Measurements from ENCODE around the gene CDKAL1. TPM values are rescaled to one million over a fixed set of nuclear protein-coding genes. Genes with fewer than 3 reads are reported as not detected.
A peak's percentile ranks its signal among the peaks of the same experiment; 100 is the strongest.

The CDKAL1 gene
- total RNA-seq, 1 donor from 2014 or later = 34.3 TPM

GRCh38 chr6:20554817-20555216, 20.6 kb downstream of the CDKAL1 start:
- TF ChIP-seq, protein P1, sequence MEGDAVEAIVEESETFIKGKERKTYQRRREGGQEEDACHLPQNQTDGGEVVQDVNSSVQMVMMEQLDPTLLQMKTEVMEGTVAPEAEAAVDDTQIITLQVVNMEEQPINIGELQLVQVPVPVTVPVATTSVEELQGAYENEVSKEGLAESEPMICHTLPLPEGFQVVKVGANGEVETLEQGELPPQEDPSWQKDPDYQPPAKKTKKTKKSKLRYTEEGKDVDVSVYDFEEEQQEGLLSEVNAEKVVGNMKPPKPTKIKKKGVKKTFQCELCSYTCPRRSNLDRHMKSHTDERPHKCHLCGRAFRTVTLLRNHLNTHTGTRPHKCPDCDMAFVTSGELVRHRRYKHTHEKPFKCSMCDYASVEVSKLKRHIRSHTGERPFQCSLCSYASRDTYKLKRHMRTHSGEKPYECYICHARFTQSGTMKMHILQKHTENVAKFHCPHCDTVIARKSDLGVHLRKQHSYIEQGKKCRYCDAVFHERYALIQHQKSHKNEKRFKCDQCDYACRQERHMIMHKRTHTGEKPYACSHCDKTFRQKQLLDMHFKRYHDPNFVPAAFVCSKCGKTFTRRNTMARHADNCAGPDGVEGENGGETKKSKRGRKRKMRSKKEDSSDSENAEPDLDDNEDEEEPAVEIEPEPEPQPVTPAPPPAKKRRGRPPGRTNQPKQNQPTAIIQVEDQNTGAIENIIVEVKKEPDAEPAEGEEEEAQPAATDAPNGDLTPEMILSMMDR (IDR thresholded peaks at IDR 0.05; ENCODE audit: unreplicated experiment) = no peak
- Mint-ChIP-seq H3K4me3 (ENCODE audit: low read depth) (no peak overlapping the region), H3K4me1 (ENCODE audit: low read depth) (peaks cover 12% of the 10 kb centered on the region), H3K36me3 (ENCODE audit: insufficient read depth) (peaks cover 24% of the 10 kb centered on the region), H3K9me3 (ENCODE audit: low read depth) (peaks cover 2% of the 10 kb centered on the region), H3K27me3 (no peaks in the 10 kb centered on the region), H3K27ac (no peak overlapping the region)
- DNase-seq (ENCODE audit: low spot score, unreplicated experiment) = no peak

GRCh38 chr6:20559924-20560551, 25.8 kb downstream of the CDKAL1 start:
- no peak for DNase-seq (ENCODE audit: low spot score, unreplicated experiment)
- H3K27ac Mint-ChIP-seq = no peak overlapping the region

DNA sequence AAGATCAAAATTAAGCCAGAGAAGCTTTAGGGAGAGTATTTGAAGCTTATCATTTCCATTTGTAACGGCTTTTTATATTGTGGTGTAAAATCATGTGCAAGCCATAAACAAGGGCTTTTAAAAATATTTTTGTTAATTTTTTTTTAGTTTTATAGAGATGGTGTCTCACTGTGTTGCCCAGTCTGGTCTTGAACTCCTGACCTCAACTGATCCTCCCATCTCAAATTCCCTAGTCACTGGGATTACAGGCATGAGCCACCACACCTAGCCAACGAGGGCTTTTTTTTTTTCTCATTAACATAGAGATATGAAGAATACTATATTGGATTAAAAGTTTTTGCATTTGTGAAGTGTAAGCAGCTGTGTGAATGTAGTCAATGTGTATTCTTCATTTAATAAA, 29.1 kb downstream of the CDKAL1 start:
- no peak for DNase-seq (ENCODE audit: low spot score, unreplicated experiment)
- peaks cover 19% of the 10 kb centered on the region for H3K4me1 Mint-ChIP-seq (ENCODE audit: low read depth)
- peaks cover 2% of the 10 kb centered on the region for H3K9me3 Mint-ChIP-seq (ENCODE audit: low read depth)
- no peaks in the 10 kb centered on the region for H3K27me3 Mint-ChIP-seq
- no peak overlapping the region for H3K27ac Mint-ChIP-seq
- TF ChIP-seq, protein P1 (IDR thresholded peaks at IDR 0.05; ENCODE audit: unreplicated experiment) = no peak
- H3K4me3 Mint-ChIP-seq (ENCODE audit: low read depth) = no peak overlapping the region
- H3K36me3 Mint-ChIP-seq (ENCODE audit: insufficient read depth) = peaks cover 6% of the 10 kb centered on the region

More at GRCh38 chr6:20559924-20560551, 25.8 kb downstream of the CDKAL1 start:
- TF ChIP-seq, protein P1 (IDR thresholded peaks at IDR 0.05; ENCODE audit: unreplicated experiment) = peak; percentile 16
- peaks cover 19% of the 10 kb centered on the region for H3K4me1 Mint-ChIP-seq (ENCODE audit: low read depth)
- H3K9me3 Mint-ChIP-seq (ENCODE audit: low read depth) = no peaks in the 10 kb centered on the region
- H3K27me3 Mint-ChIP-seq = no peaks in the 10 kb centered on the region
- H3K36me3 Mint-ChIP-seq (ENCODE audit: insufficient read depth) = peaks cover 8% of the 10 kb centered on the region
- H3K4me3 Mint-ChIP-seq (ENCODE audit: low read depth) = no peak overlapping the region

DNA sequence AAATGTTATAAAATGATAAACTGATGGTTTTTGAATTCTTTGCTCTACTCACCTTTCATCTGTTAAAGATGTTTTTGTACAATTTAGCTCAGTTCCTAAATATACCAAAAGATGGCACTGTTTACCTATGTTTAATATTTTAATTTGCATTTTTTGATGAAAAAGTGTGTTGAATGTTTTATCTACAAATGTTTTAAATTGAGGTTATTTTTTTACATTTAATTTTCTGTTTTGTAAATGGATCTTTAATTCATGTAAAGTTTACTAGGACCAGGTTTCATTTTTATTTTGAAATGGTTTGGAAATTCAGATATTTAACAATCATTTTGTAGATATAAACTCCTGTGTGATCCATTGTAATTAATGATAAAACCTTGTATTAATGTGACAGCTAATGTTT, 30.0 kb downstream of the CDKAL1 start:
- no peak overlapping the region for H3K4me3 Mint-ChIP-seq (ENCODE audit: low read depth)
- TF ChIP-seq, protein P1 (IDR thresholded peaks at IDR 0.05; ENCODE audit: unreplicated experiment) = peak; percentile 74
- H3K27ac Mint-ChIP-seq = no peak overlapping the region
- H3K36me3 Mint-ChIP-seq (ENCODE audit: insufficient read depth) = peaks cover 8% of the 10 kb centered on the region
- DNase-seq (ENCODE audit: low spot score, unreplicated experiment) = no peak
- H3K4me1 Mint-ChIP-seq (ENCODE audit: low read depth) = peaks cover 13% of the 10 kb centered on the region
- peaks cover 6% of the 10 kb centered on the region for H3K9me3 Mint-ChIP-seq (ENCODE audit: low read depth)
- H3K27me3 Mint-ChIP-seq = no peaks in the 10 kb centered on the region

DNA sequence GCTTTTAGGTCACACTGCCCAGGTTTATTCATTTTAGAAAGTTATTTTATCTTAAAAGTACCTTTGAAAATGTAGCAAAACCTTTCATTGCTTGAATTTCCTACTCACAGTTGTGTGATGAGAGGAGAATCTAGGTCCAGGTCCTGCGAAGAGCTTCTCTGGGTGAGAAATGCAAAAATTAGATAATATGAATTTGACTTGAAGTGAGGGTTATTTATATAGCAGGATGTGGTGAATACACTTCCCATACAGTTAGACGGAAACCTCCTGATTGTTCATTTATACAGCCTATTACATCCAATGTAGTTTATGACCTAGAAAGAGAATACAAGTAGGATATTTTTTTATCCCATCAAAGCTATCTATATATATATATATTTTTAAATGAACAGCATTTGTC, 30.5 kb downstream of the CDKAL1 start:
- peaks cover 6% of the 10 kb centered on the region for H3K9me3 Mint-ChIP-seq (ENCODE audit: low read depth)
- no peak overlapping the region for H3K4me3 Mint-ChIP-seq (ENCODE audit: low read depth)
- no peak overlapping the region for H3K27ac Mint-ChIP-seq
- DNase-seq (ENCODE audit: low spot score, unreplicated experiment) = no peak
- no peaks in the 10 kb centered on the region for H3K27me3 Mint-ChIP-seq
- peaks cover 11% of the 10 kb centered on the region for H3K36me3 Mint-ChIP-seq (ENCODE audit: insufficient read depth)
- TF ChIP-seq, protein P1 (IDR thresholded peaks at IDR 0.05; ENCODE audit: unreplicated experiment) = no peak
- peaks cover 13% of the 10 kb centered on the region for H3K4me1 Mint-ChIP-seq (ENCODE audit: low read depth)

Measured in progenitor cell of endocrine pancreas (in vitro differentiated cells).